ENCODE data around the gene DNAH7. TPM values are rescaled to one million over a fixed set of nuclear protein-coding genes. Genes with fewer than 3 reads are reported as not detected.

Gene DNAH7
- total RNA-seq, 1 experiment from 2014 or later = under 0.01 TPM

GRCh38 chr2:196059491-196059960, 9.1 kb downstream of the DNAH7 start:
- peak; percentile 15 for DNase-seq
- H3K27me3 ChIP-seq (ENCODE audit: control insufficient read depth, insufficient read depth, low read length) = no peaks in the 10 kb centered on the region

DNA sequence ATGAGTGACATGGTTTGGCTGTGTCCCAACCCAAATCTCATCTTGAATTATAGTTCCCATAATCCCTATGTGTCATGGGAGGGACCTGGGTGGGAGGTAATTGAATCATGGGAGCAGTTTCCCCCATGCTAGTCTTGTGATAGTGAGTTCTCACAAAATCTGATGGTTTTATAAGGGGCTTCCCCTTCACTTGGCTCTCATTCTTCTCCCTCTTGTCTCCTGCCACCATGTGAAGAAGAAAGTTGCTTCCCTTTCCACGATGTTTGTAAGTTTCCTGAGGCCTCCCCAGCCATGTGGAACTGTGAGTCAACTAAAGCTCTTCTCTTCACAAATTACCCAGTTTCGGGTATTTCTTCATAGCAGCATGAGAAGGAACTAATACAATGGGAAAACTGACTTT, 14.0 kb downstream of the DNAH7 start:
- DNase-seq = no peak
- Histone ChIP-seq H3K36me3 (replicated peaks; ENCODE audit: control insufficient read depth, insufficient read depth, low read length) (no peaks in the 10 kb centered on the region), H3K4me3 (ENCODE audit: insufficient read depth, low read depth, low read length) (no peak overlapping the region)

More at GRCh38 chr2:196059491-196059960, 9.1 kb downstream of the DNAH7 start:
- Histone ChIP-seq H3K36me3 (replicated peaks; ENCODE audit: control insufficient read depth, insufficient read depth, low read length) (no peaks in the 10 kb centered on the region), H3K4me3 (ENCODE audit: insufficient read depth, low read depth, low read length) (no peak overlapping the region)

DNA sequence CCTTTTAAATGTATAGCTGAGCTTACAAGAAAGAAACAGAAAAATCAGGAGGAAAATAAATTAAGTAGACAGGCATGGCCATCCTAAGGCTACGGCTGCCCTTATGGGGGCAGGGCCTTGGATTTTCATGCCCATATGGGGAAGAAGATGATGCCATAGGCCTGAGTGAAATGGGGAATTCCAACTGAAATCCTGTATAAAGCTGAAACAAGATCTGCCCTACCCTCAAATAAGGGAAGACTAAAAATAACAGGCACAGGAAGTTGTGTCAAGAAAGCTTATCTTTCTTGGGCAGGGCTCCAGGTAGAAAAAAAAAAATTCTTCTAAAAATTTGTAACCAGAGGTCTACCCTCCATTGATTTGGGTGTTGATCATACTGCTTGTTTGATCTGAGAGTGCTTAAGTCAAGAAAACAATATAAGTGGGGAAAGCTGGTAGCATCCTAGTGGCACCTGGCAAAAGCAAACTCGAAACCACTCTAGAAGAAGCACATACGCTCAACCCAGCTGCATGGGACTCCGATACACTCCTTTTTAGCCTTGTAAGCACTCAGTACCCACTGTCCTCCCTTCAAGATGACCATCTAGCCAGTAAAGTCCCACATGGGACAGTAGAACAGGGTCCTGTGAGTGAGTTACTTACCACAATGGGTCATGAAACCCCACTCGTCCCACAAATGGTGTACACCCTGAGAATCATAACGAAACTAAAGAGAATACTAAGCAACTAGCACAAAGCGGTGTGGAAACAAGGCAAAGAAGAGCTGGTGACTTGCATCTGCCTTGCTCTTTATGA, 22.3 kb downstream of the DNAH7 start:
- H3K4me3 ChIP-seq (ENCODE audit: insufficient read depth, low read depth, low read length) = no peak overlapping the region
- H3K27me3 ChIP-seq (ENCODE audit: control insufficient read depth, insufficient read depth, low read length) = no peaks in the 10 kb centered on the region
- DNase-seq = no peak
- no peaks in the 10 kb centered on the region for H3K36me3 ChIP-seq (replicated peaks; ENCODE audit: control insufficient read depth, insufficient read depth, low read length)

More for the DNA sequence above, 14.0 kb downstream of the DNAH7 start:
- H3K27me3 ChIP-seq (ENCODE audit: control insufficient read depth, insufficient read depth, low read length) = no peaks in the 10 kb centered on the region

DNA sequence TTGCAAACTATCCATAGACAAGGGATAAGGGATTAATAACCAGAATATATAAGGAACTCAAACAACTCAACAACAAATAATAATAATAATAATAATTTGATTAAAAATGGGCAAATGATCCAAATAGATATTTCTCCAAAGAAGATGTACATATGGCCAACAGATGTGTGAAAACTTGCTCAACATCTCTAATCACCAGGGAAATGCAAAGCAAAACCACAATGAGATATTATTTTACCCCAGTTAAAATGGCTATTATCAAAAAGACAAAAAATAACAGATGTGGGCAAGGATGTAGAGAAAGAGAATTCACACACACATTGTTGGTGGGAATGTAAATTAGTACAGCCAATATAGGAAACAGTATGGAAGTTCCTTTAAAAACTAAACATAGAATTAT, 26.9 kb downstream of the DNAH7 start:
- Histone ChIP-seq H3K36me3 (replicated peaks; ENCODE audit: control insufficient read depth, insufficient read depth, low read length) (no peaks in the 10 kb centered on the region), H3K27me3 (ENCODE audit: control insufficient read depth, insufficient read depth, low read length) (no peaks in the 10 kb centered on the region), H3K4me3 (ENCODE audit: insufficient read depth, low read depth, low read length) (no peak overlapping the region)
- no peak for DNase-seq

GRCh38 chr2:196040218-196040617, 28.4 kb downstream of the DNAH7 start:
- DNase-seq = no peak
- H3K36me3 ChIP-seq (replicated peaks; ENCODE audit: control insufficient read depth, insufficient read depth, low read length) = no peaks in the 10 kb centered on the region
- no peaks in the 10 kb centered on the region for H3K27me3 ChIP-seq (ENCODE audit: control insufficient read depth, insufficient read depth, low read length)
- H3K4me3 ChIP-seq (ENCODE audit: insufficient read depth, low read depth, low read length) = no peak overlapping the region

GRCh38 chr2:196036442-196036841, 32.2 kb downstream of the DNAH7 start:
- DNase-seq = no peak
- H3K36me3 ChIP-seq (replicated peaks; ENCODE audit: control insufficient read depth, insufficient read depth, low read length) = no peaks in the 10 kb centered on the region
- no peaks in the 10 kb centered on the region for H3K27me3 ChIP-seq (ENCODE audit: control insufficient read depth, insufficient read depth, low read length)
- H3K4me3 ChIP-seq (ENCODE audit: insufficient read depth, low read depth, low read length) = no peak overlapping the region

DNA sequence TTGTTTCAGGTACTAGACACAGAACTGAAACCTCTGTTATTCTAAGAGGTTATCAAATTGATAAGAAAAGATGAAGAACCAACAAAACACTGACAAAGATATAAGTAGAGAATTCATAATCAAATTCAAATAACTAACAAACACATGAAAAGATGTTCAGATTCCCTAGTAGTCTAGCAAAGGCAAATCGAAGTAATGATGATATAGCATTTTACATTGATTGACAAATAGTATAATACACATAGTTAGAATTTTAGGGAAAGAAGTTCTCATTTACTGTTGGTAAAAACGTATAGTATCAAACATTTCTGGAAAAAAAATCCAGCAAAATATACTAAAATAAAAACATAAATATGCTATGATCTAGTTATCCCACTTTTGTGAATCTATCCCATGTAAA, 50.6 kb downstream of the DNAH7 start:
- Histone ChIP-seq H3K4me3 (ENCODE audit: insufficient read depth, low read depth, low read length) (no peak overlapping the region), H3K27me3 (ENCODE audit: control insufficient read depth, insufficient read depth, low read length) (no peaks in the 10 kb centered on the region), H3K36me3 (replicated peaks; ENCODE audit: control insufficient read depth, insufficient read depth, low read length) (no peaks in the 10 kb centered on the region)
- no peak for DNase-seq

DNA sequence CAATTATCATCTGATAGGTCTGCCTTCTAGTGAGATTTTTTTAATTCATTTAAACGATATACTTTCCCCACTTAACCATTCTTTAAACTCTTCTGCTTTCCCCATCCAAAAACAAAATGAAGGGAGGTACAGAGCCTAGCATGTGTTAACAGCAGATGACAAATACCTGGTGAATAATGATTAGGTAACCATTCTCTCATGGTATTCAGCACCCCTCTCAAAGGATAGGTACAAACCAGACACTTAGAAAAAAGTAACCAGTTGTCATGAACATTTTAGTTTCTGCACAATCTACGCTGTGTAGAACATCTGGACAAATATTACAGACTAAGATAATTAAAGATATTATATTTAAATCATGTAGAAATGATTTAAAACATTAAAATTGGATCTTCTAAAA, 56.3 kb downstream of the DNAH7 start:
- no peaks in the 10 kb centered on the region for H3K36me3 ChIP-seq (replicated peaks; ENCODE audit: control insufficient read depth, insufficient read depth, low read length)
- H3K4me3 ChIP-seq (ENCODE audit: insufficient read depth, low read depth, low read length) = no peak overlapping the region
- H3K27me3 ChIP-seq (ENCODE audit: control insufficient read depth, insufficient read depth, low read length) = no peaks in the 10 kb centered on the region
- DNase-seq = no peak

DNA sequence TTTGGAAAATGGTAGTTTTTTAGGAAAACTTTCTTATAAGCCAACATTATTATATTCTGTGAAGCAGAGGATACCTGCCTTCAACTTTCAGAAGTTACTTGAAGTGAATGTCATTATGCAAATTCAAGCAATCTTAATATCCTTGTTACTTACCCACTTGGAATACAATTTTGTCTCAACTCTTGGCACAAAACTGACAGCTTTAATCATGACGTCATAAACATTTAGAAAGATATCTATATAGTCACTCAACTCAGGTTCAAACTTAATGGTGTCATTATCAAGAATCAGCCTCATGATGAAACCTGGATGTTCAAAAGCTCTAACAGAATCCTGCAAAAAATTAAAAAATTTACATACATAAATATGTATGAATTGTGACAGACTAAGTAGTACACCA, 68.1 kb downstream of the DNAH7 start:
- no peaks in the 10 kb centered on the region for H3K36me3 ChIP-seq (replicated peaks; ENCODE audit: control insufficient read depth, insufficient read depth, low read length)
- DNase-seq = no peak
- no peak overlapping the region for H3K4me3 ChIP-seq (ENCODE audit: insufficient read depth, low read depth, low read length)
- H3K27me3 ChIP-seq (ENCODE audit: control insufficient read depth, insufficient read depth, low read length) = no peaks in the 10 kb centered on the region

DNA sequence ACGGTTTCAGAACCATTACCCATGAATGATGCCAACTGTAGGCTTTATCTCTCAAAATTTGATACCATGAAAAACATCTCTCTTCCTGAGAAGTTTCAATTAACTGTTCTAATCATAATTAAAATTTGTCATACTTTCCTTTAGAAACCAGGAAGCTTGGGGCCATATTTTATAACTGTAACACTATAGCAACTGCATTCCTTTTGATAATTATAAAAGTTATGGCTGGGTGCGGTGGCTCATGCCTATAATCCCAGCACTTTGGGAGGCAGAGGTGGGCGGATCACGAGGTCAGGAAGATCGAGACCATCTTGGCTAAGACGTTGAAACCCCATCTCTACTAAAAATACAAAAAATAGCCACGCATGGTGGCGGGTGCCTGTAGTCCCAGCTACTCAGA, 70.6 kb downstream of the DNAH7 start:
- no peak for DNase-seq
- H3K27me3 ChIP-seq (ENCODE audit: control insufficient read depth, insufficient read depth, low read length) = no peaks in the 10 kb centered on the region
- H3K36me3 ChIP-seq (replicated peaks; ENCODE audit: control insufficient read depth, insufficient read depth, low read length) = no peaks in the 10 kb centered on the region
- H3K4me3 ChIP-seq (ENCODE audit: insufficient read depth, low read depth, low read length) = no peak overlapping the region

DNA sequence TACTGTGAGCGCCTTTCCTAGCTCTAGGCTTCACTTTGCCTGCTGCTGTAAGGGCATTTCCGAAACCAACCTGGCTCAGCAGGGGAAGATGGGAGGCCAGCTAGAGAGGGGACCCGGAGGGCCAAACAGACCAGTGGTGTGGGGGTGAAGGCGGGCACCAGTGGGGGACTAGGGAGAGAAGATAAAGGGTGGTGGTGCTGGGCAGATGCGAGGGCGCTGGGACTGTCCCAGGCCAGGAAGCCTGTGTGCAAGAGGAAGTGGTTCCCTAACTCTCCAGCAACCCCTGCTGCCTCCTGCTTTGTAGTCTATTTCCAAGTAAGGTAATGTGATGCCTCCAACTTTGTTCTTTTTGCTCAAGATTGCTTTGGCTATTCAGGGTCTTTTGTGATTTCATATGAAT, 73.1 kb downstream of the DNAH7 start:
- no peaks in the 10 kb centered on the region for H3K36me3 ChIP-seq (replicated peaks; ENCODE audit: control insufficient read depth, insufficient read depth, low read length)
- H3K27me3 ChIP-seq (ENCODE audit: control insufficient read depth, insufficient read depth, low read length) = no peaks in the 10 kb centered on the region
- no peak for DNase-seq
- no peak overlapping the region for H3K4me3 ChIP-seq (ENCODE audit: insufficient read depth, low read depth, low read length)

GRCh38 chr2:195993623-195994022, 75.0 kb downstream of the DNAH7 start:
- Histone ChIP-seq H3K4me3 (ENCODE audit: insufficient read depth, low read depth, low read length) (no peak overlapping the region), H3K27me3 (ENCODE audit: control insufficient read depth, insufficient read depth, low read length) (no peaks in the 10 kb centered on the region), H3K36me3 (replicated peaks; ENCODE audit: control insufficient read depth, insufficient read depth, low read length) (no peaks in the 10 kb centered on the region)
- DNase-seq = no peak

DNA sequence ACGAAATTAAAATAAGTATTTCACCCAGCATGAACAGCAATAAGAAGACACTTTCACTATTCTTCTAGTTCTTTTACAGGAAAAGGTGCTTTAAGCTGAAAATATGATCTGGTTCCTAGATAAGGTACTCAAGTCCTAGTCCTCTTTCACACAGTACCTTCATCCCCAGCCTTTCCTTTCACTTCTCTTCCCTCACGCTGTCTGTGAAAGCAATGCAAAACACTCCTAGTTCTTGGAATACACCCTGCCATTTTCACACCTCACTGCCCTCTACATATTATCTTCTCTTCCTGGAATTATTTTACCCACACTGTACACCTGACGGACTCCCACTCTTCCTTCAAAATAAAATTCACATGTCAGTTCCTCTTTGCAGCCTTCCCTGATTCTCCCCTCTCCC, 82.9 kb downstream of the DNAH7 start:
- Histone ChIP-seq H3K4me3 (ENCODE audit: insufficient read depth, low read depth, low read length) (no peak overlapping the region), H3K36me3 (replicated peaks; ENCODE audit: control insufficient read depth, insufficient read depth, low read length) (no peaks in the 10 kb centered on the region), H3K27me3 (ENCODE audit: control insufficient read depth, insufficient read depth, low read length) (no peaks in the 10 kb centered on the region)
- DNase-seq = no peak

GRCh38 chr2:195984923-195985726, 83.5 kb downstream of the DNAH7 start:
- DNase-seq = no peak
- Histone ChIP-seq H3K36me3 (replicated peaks; ENCODE audit: control insufficient read depth, insufficient read depth, low read length) (no peaks in the 10 kb centered on the region), H3K4me3 (ENCODE audit: insufficient read depth, low read depth, low read length) (no peak overlapping the region), H3K27me3 (ENCODE audit: control insufficient read depth, insufficient read depth, low read length) (no peaks in the 10 kb centered on the region)

DNA sequence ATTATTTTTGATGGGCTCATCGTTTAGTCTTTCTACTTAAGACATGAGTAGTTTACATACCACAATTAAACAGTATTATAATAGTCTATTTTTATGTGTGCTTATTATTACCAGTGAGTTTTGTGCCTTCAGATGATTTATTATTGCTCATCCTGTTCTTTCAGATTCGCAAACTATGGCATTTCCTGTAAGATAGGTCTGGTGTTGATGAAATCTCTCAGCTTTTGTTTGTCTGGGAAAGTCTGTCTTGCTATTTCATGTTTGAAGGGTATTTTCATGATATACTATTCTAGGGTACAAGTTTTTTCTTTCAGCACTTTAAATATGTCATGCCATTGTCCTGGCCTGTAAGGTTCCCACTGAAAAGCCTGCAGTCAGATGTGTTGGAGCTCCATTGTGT, 101.3 kb downstream of the DNAH7 start:
- H3K4me3 ChIP-seq (ENCODE audit: insufficient read depth, low read depth, low read length) = no peak overlapping the region
- DNase-seq = no peak
- H3K27me3 ChIP-seq (ENCODE audit: control insufficient read depth, insufficient read depth, low read length) = no peaks in the 10 kb centered on the region
- no peaks in the 10 kb centered on the region for H3K36me3 ChIP-seq (replicated peaks; ENCODE audit: control insufficient read depth, insufficient read depth, low read length)
